HG03575 (cell line): ENCODE results near the gene RAB38.

ENCODE experiments used
- ATAC-seq: cut with Tn5 transposase; IDR thresholded peaks from one replicate; pipeline ENCODE4 v1.9.1; 2021; ENCODE audit not compliant: unreplicated experiment, insufficient number of reproducible peaks, low FRiP score; ENCODE audit errors: extremely low read depth

RAB38 gene

DNA sequence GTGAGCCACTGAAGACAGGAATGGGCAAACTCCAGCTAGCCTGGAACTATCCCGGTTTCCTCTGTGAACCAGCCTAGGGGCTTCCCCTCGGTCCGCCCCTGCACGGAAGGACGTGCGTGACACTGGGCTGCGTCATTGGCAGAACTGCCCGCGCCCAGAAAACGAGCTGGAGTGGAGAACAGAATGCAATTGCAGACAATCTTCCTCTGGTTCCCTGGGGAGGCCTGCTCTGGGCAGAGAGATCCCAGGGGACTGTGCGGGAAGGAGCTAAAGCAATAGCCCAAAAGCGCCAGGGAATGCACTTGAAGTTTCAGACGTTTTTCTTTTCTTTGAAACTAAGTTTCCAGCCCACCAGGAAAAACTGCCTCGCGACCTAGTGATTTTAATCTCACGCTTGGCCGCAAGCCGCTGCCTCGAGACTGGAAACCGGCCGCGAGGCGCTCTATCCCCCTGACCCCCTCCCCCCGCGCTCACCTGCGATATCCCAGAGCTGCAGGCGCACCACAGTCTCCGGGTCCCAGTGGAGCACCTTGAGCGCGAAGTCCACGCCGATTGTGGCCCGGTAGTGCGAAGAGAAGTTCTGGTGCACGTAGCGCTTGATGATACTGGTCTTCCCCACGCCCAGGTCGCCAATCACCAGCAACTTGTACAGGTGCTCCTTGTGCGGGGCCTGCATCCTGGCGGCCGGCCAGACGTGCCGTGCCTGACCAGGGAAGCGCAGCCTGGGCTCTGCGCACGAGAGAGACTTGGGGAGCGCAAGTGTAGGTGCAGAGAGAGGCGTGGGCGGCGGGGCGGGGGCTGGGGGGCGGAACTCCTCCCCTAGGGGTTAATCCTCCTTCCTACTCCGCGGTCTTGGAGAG lies at the start of gene RAB38:
Gene RAB38, minus strand, starts transcription at position 735 of the 860 bp plus-strand sequence. Its CDS starts 59 bp downstream, at position 676.
- no peak for ATAC-seq

DNA sequence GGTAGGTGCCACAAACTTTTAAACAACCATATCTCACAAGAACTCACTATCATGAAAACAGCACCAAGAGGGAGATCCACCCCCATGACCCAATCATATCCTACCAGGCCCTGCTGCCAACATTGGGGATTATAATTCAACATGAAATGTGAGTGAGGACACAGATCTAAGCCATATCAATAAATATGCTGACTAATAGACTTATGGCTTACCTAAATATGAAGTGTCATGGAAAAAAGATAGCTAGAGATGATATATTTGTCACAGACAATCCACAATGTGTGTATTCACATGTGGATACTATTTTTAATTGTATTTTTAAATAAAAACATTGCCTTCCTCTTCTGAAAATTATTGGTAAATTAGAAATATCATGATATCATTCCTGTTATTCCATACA lies 38.2 kb upstream of the RAB38 start:
- no peak for ATAC-seq

DNA sequence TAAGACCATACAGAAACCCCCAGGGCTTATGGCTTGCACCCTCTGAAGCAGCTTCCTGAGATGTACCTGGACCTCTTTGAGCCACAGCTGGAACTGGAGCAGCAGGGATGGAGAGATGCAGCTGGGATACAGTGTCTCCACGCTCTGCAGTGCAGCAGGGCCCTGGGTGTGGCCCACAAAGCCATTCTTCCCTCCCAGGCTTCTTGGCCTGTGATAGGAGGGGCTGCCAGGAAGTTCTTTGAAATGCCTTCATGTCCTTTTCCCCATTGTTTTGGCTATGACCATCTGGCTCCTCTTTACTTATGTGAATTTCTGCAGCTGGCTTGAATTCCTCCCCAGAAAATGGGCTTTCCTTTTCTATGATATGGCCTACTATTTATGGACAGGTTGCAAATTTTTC lies 37.1 kb upstream of the RAB38 start:
- no peak for ATAC-seq

DNA sequence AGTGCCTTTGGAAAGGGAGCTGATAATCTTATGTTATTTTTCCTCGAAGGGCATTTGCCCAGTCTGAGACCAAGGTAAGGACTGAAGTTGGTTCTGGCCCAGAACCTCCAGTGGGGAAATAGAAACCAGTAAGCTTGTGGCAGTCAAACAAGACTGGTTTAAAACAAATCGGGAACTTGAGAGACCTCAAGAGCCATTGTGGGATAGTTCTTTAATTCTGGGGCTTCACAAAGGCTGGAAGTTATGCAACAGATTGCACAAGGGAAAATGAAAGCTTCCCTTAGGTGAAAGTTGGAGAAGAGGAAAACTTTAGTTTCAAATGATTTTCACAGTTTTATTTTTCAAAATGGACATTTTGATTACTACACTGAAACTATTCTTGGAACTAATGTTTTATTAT lies 33.5 kb upstream of the RAB38 start:
- no peak for ATAC-seq

DNA sequence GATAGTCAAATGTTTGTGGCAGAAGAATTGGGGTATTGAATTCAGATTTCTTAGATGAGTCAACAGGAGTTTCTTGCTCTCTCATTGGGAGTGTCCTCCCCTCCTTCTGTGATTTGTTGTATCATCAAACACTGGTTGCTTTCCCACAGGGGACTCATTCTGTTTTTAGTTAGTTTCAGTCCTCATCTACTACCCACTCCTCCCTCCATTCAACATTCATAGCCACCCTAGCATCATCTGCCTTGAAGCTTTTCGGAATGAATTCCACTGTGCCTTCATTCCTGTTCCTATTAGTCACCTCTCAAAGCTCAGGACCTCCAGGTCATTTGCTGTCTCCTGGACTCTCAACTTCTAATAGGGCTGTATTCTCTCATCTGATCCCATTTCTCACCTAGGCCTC lies 31.5 kb upstream of the RAB38 start:
- no peak for ATAC-seq

DNA sequence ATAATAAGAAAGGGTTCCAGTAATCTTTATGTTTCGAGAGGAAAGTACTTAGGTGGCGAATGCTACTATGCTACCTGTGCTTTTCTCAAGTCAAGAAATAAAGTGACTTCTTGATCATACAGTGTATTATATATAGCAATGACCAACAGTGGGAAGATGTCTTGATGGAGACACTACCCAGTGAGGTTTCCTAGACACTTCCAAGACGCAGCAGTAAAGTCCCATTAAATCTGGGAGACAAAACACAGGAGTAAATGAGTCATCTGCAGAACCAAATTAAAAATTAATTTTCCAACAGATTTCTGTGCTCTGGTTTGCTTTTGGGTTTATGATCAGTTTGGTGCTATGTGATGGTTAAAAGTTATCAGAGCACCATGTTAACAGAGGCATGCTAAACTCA lies 29.1 kb upstream of the RAB38 start:
- no peak for ATAC-seq

DNA sequence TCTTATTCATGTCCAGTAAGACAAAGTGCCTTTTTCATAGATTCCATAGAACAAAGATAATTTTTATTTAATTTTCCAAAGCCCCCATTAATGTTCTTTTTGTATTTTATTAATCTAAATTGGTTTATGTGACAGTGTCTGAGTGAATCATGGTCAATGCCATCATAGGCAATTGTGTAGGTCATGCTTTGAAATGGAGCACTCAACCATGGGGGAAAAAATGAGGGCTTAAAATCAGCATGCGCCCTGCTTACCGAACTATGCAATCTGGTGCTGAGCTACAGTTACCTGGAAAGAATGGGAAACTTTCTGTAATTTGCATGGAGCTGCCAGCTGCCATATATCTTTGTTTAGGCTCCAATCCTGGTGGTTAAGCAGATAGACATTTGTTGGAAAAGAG lies 28.4 kb upstream of the RAB38 start:
- ATAC-seq = no peak

DNA sequence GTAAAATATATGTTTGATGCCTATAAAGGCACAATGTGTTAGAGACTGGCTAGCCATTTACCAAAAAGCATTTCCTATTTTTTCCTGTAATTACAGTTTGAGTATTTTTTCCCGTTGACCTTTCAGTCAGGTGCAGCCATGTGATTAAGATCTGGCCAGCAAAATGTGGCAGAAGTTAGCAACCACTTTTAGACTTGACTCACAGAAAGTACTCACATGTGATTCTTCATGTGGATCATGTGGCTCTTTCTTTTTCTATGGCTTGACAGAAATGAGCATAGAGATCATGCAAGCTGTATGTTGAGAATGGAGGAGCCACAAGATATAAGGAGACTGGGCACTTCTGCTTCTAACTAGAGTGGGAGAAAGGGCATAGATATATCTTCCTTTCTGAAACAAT lies 27.3 kb upstream of the RAB38 start:
- no peak for ATAC-seq

DNA sequence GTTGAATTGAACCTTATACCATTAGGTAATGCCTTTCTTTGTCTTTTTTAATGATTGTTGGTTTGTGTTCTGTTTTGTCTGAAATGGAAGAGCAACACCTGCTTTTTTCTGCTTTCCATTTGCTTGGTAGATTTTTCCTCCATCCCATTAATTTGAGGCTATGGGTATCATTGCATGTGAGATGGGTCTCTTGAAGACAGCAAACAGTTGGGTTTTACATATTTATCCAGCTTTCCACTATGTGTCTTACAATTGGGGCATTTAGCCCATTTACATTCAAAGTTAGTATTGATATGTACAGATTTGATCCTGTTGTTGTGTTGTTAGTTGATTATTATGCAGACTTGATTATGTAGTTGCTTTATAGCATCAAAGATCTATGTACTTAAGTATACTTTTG lies 21.1 kb upstream of the RAB38 start:
- no peak for ATAC-seq

DNA sequence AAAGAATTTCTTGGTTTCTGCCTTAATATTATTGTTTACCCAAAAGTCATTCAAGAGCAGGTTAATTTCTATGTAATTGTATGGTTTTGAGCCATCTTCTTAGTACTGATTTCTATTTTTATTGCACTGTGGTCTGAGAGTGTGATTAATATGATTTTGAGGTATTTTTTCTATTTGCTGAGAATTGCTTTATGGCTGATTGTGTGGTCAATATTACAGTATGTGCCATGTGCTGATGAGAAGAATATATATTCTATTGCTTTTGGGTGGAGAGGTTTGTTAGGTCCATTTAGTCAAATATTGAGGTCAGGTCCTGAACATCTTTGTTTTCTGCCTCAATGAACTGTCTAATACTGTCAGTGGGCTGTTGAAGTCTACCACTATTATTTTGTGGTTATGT lies 20.7 kb upstream of the RAB38 start:
- ATAC-seq = no peak

DNA sequence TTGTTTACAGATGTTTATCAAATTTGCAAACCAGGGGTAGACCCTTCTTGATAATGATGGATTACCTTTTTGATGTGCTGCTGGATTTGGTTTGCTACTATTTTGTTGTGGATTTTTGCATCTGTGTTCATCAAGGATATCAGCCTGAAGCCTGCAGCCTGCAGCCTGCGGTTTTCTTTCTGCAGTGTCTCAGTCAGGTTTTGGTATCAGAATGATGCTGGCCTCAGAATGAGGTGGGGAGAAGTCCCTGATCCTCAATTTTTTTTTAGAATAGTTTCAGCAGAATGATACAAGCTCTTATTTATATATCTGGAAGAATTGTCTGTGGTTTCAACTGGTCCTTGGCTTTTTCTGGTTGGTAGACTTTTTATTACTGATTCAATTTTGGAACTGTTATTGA lies 19.7 kb upstream of the RAB38 start:
- no peak for ATAC-seq

DNA sequence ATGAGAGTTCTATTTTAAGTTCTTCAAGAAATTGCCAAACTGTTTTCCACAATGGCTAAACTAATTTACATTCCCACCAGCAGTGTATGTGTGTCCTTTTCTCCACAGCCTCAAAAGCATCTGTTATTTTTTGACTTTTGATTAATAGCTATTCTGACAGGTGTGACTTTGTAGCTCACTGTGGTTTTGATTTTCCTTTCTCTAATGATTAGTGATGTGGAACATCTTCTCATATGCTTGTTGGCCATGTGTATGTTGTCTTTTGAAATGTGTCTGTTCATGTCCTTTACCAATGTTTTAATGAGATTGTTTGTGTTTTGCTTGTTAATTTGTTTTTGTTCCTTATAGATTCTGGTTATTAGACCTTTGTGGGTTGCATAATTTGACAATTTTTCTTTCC lies 18.0 kb upstream of the RAB38 start:
- no peak for ATAC-seq

DNA sequence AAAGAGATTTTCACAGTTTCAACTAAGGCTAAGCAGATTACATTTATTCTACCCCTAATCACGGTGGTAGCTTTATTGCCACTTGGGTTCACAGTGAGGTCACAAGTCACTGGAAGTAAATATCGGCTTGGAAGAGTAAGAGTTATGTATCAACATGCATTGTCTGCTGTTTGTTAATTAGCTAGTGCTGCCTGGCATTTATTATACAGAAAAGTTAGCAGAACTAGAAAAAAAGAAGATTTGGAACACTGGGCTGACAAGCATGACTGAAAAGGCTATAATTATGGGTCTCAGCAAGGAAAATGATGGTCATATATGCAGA lies 13.7 kb upstream of the RAB38 start:
- ATAC-seq = no peak

DNA sequence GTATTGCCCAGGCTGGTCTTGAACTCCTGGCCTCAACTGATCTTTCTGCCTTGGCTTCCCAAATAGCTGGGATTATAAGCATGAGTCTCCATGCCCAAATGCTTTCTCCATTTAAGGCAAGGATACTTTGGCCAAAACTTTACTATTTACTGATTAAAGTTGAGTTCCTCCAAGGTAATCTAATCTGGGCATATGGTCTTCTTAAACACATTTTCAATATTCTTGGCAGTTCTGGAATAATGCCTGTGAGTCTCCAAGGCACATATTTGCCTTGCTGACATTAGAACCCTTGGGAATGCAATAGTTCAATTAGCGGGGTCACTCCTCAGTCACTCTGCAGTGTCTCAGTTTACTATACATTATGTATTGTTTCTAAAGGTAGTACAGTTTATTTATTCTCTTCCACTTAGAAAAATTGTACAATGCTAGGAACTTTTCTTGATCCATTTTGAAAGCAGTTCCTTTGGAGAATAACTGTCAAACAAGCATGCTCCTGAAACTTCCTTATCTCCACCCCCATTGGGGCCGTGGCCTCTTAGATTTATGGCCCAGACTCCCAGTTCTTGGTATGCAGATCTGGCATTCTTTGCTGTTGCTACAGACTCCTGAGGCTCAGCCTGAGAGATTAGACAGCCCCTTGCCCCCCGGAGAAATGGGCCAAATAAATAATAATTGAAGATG lies 13.1 kb upstream of the RAB38 start:
- ATAC-seq = no peak

DNA sequence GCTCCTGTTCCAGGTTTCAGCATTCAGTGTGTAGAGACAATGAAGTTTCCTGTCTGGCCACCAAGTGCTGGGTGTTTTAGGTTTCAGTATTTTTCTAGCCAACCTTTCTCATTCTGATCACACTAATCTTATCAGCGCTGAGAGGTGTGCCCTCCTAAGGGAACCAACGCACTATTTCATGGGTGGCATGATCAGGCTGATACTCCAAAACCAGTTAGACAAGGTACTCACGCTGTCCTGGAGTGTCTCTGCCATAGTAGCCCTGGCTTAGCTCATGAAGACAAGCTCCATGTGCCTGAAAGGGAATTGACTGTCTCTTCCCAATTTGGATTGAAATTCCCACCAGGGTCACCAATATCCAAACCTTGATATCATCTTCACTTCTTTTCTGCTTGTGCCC lies 8.0 kb upstream of the RAB38 start:
- no peak for ATAC-seq

DNA sequence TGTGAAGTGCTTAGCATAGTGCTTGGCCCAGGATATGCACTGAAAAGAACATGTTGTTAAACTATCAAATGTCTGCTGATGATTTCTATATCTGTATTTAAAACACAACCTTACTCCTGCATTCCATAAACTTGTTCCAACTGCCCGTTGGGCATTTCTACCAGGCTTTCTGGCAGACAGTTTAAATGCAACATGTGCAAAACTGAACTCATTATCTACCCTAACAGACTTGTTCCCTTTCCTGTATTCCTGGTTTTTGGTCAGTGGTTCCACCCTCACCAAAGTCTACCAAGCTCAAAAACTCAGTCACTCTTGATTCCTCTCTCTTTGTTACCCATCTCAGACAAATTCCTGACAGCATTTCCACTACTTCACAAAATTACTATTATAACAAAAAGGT lies 6.5 kb upstream of the RAB38 start:
- ATAC-seq = no peak

DNA sequence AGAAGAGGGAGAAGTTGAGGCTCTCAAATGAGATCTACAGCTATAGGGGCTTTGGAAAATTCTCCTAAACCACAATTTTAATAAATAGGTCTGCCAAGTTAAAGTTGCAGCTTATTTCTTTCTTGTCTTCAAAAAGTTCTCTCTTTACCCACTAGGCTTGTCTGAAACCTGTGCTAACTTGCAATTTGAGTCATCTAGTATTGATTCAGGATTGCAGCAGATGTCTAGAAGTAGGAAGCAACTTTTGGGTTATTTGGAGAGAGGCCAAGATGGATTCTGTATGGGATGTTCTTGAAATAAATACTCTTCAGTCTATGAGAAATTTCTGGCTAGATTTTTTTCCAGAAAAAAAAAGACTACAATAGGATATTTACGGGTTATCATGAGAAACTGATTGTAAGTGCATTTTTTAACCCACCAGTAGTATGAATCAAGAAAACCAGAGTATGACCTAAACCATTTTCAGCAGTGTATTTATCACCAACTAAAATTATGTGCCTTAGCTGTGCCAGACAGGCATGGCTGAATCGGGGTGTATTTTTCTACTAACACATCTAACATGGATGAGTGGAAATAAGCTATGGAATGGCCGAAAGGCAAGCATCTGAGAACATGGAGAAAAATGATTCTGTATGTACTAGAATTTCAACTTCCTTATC lies 4.9 kb upstream of the RAB38 start:
- ATAC-seq = no peak

DNA sequence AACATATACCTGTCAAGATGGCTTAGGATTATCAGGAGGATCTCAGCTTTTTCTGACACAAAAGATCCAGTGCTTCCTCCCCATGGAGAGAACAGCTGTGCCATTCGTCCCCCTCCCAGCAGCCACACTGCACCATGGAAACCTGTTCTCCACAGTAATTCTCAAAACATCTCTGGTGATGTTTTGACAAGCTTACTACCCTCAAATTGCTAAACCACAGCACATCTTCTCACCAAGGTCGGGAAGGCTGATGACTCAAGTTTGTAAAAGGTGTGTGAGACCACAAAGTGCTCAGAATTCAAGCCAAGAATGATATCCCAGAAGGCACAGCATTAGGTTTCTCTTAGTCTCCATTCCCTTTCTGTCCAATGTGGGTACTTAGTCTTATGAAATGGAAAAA lies 3.9 kb upstream of the RAB38 start:
- ATAC-seq = peak; percentile 68

DNA sequence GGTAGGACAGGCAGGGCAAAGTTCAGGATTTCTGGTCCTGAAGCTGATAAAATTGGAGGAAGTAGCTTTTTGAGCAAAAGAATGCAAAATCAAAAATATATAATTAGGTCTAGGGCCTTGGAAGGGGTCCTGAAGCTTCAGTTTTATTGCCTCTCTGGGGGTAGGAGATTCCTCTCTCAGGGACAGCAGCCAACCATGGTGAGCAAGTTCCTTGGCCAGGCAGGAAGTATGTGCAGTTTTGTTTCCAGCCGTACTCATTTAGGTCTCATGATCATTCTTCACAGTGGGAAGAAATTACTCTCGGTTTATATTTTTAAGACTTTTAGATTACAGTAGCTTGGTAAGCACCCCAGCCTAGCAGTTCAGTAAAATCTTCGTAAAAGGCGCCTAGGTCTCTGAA lies 2.9 kb upstream of the RAB38 start:
- ATAC-seq = no peak

DNA sequence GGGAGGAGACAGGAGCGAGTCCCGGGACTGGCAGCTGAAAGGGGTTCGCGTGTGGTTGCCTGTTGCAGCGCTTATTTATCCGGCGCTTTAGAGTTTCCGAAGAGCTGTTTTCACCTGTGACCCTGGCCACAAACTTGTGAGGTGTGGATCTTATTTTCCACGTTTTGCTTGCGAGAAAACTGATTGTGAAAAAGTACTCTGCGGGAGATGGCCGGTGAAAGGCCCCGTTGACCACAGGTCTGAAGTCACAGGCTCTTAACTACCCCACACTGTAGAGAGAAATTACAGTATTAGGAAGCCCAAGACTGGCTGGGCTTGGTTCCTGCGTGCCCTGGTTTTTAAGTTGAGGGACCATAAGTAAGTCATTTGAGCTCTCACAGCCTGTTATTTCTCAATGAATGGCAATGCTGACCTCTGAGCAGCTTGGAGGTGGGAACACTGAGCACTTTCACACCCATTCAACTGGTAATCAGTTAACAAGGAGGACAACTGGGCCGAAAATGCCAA lies 379 bp upstream of the RAB38 start:
- no peak for ATAC-seq
